Measurements from ENCODE around the gene FEM1A.
"Not testable (repeated sequence)": the region's sequence is repeated elsewhere in the genome, so short reads cannot be mapped to it uniquely, and the experiment has no call there.

FEM1A gene

GRCh38 chr19:4791183-4792018 lies at the start of gene FEM1A:
TSS of gene FEM1A (plus strand) at chr19:4791734. CDS start at chr19:4791855, 121 bp downstream.
- peaks cover 40% of the 10 kb centered on the region for H3K36me3 ChIP-seq (ENCODE audit: control insufficient read depth, low read length)
- H3K4me3 ChIP-seq (ENCODE audit: low read length): peak within 1 kb of the TSS; percentile 86
- peaks cover 49% of the 10 kb centered on the region for H3K79me2 ChIP-seq (ENCODE audit: control insufficient read depth, low read length)
- H3K4me2 ChIP-seq (ENCODE audit: low read length): peak within 1 kb of the TSS; percentile 92
- no peaks in the 10 kb centered on the region for H3K9me2 ChIP-seq (replicated peaks; ENCODE audit: control insufficient read depth, low read length)
- peaks cover 4% of the 10 kb centered on the region; the same call in 1 of the 2 replicates for H3F3A ChIP-seq (ENCODE audit: control insufficient read depth, insufficient read depth)
- H3K4me1 ChIP-seq (ENCODE audit: control insufficient read depth, low read length): peaks cover 37% of the 10 kb centered on the region
- peaks cover 3% of the 10 kb centered on the region; the same call in 1 of the 2 replicates for H3K27me3 ChIP-seq (ENCODE audit: control insufficient read depth, low read length)
- TF ChIP-seq CTCF (IDR thresholded peaks at IDR 0.05; ENCODE audit: low read depth, low read length, poor library complexity, severe bottlenecking) (peak; percentile 98), EZH2phosphoT487 (IDR thresholded peaks at IDR 0.05; ENCODE audit: borderline replicate concordance, low read length) (no peak)
- H4K20me1 ChIP-seq (ENCODE audit: control insufficient read depth, insufficient read depth, low read depth, low read length): peaks cover 6% of the 10 kb centered on the region; the same call in 1 of the 2 replicates
- peak within 1 kb of the TSS; percentile 51 for H3K27ac ChIP-seq (ENCODE audit: low read depth, low read length)
- H3K9me3 ChIP-seq (ENCODE audit: control insufficient read depth, insufficient read depth, low read length): no peaks in the 10 kb centered on the region

- Histone ChIP-seq H3K36me3 (ENCODE audit: control insufficient read depth, low read length) (no peaks in the 10 kb centered on the region), H3K4me2 (ENCODE audit: low read length) (no peak overlapping the region), H3K4me1 (ENCODE audit: control insufficient read depth, low read length) (peaks cover 20% of the 10 kb centered on the region), H3K79me2 (ENCODE audit: control insufficient read depth, low read length) (no peaks in the 10 kb centered on the region), H3K9me2 (replicated peaks; ENCODE audit: control insufficient read depth, low read length) (no peaks in the 10 kb centered on the region), H4K20me1 (ENCODE audit: control insufficient read depth, insufficient read depth, low read depth, low read length) (no peaks in the 10 kb centered on the region), H3K9me3 (ENCODE audit: control insufficient read depth, insufficient read depth, low read length) (no peaks in the 10 kb centered on the region), H3K27me3 (ENCODE audit: control insufficient read depth, low read length) (peaks cover 12% of the 10 kb centered on the region), H3K4me3 (ENCODE audit: low read length) (no peak overlapping the region), H3F3A (ENCODE audit: control insufficient read depth, insufficient read depth) (peaks cover 5% of the 10 kb centered on the region; the same call in 1 of the 2 replicates), H3K27ac (ENCODE audit: low read depth, low read length) (no peak overlapping the region)
- TF ChIP-seq EZH2phosphoT487 (IDR thresholded peaks at IDR 0.05; ENCODE audit: borderline replicate concordance, low read length): no peak
- no peak for TF ChIP-seq CTCF (IDR thresholded peaks at IDR 0.05; ENCODE audit: low read depth, low read length, poor library complexity, severe bottlenecking)
These were observed 48.5 kb upstream of the FEM1A start for GRCh38 chr19:4742723-4743646.

GRCh38 chr19:4744451-4745174 lies 46.9 kb upstream of the FEM1A start:
- Histone ChIP-seq H3K27ac (ENCODE audit: low read depth, low read length) (no peak overlapping the region), H3K9me3 (ENCODE audit: control insufficient read depth, insufficient read depth, low read length) (no peaks in the 10 kb centered on the region), H3K27me3 (ENCODE audit: control insufficient read depth, low read length) (0 out of 2 replicates have a peak, but pooled peaks cover 2% of the 10 kb centered on the region), H3K4me1 (ENCODE audit: control insufficient read depth, low read length) (peaks cover 32% of the 10 kb centered on the region), H4K20me1 (ENCODE audit: control insufficient read depth, insufficient read depth, low read depth, low read length) (no peaks in the 10 kb centered on the region), H3F3A (ENCODE audit: control insufficient read depth, insufficient read depth) (peaks cover 5% of the 10 kb centered on the region; the same call in 1 of the 2 replicates), H3K4me3 (ENCODE audit: low read length) (no peak overlapping the region), H3K79me2 (ENCODE audit: control insufficient read depth, low read length) (no peaks in the 10 kb centered on the region), H3K9me2 (replicated peaks; ENCODE audit: control insufficient read depth, low read length) (no peaks in the 10 kb centered on the region), H3K4me2 (ENCODE audit: low read length) (no peak overlapping the region), H3K36me3 (ENCODE audit: control insufficient read depth, low read length) (no peaks in the 10 kb centered on the region)
- no peak for TF ChIP-seq EZH2phosphoT487 (IDR thresholded peaks at IDR 0.05; ENCODE audit: borderline replicate concordance, low read length)
- TF ChIP-seq CTCF (IDR thresholded peaks at IDR 0.05; ENCODE audit: low read depth, low read length, poor library complexity, severe bottlenecking): no peak

- not testable (repeated sequence) for H3K27ac ChIP-seq (ENCODE audit: low read depth, low read length); H3K36me3 ChIP-seq (ENCODE audit: control insufficient read depth, low read length); H3F3A ChIP-seq (ENCODE audit: control insufficient read depth, insufficient read depth); H3K4me2 ChIP-seq (ENCODE audit: low read length); H3K27me3 ChIP-seq (ENCODE audit: control insufficient read depth, low read length); H3K4me3 ChIP-seq (ENCODE audit: low read length); H4K20me1 ChIP-seq (ENCODE audit: control insufficient read depth, insufficient read depth, low read depth, low read length); H3K9me3 ChIP-seq (ENCODE audit: control insufficient read depth, insufficient read depth, low read length); H3K79me2 ChIP-seq (ENCODE audit: control insufficient read depth, low read length); H3K9me2 ChIP-seq (replicated peaks; ENCODE audit: control insufficient read depth, low read length)
- H3K4me1 ChIP-seq (ENCODE audit: control insufficient read depth, low read length): peaks cover 32% of the 10 kb centered on the region
These were observed 46.4 kb upstream of the FEM1A start for GRCh38 chr19:4745175-4745574.
